Activated CD4-positive, alpha-beta T cell treated with anti-CD3 and anti-CD28 coated beads, Interleukin-2, amount 50 U/mL, for 1 hour (primary cell): ENCODE measurements around the gene MARCHF5.
"Not testable (repeated sequence)": the region's sequence is repeated elsewhere in the genome, so short reads cannot be mapped to it uniquely, and the experiment has no call there.

ENCODE experiments used
- DNase-seq: peaks from one replicate; pipeline ENCODE4 v3.0.0-alpha.2; 2020

The MARCHF5 gene

GRCh38 chr10:92305133-92306072 is 14.4 kb downstream of the MARCHF5 start:
- DNase-seq: no peak

DNA sequence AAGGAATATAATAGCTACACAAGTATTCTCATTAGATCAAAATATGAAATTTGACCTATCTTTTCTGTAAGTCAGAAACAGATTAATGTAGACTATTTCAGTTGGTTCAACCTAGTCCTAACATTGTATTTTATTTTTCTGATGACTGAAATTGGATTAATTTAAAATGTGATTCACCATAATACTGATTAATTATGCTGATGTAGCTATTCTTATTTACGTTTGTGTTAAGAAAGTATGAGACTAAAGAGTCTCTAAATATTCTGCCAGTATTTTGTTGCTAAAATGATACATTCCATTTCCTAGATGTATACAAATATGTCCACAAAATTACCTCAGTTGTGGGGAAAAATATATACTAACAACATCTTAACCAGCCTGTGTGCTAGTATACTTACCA is 18.3 kb downstream of the MARCHF5 start:
- no peak for DNase-seq

GRCh38 chr10:92313750-92314149 is 22.8 kb downstream of the MARCHF5 start:
- no peak for DNase-seq

GRCh38 chr10:92316610-92317009 is 25.6 kb downstream of the MARCHF5 start:
- no peak for DNase-seq

DNA sequence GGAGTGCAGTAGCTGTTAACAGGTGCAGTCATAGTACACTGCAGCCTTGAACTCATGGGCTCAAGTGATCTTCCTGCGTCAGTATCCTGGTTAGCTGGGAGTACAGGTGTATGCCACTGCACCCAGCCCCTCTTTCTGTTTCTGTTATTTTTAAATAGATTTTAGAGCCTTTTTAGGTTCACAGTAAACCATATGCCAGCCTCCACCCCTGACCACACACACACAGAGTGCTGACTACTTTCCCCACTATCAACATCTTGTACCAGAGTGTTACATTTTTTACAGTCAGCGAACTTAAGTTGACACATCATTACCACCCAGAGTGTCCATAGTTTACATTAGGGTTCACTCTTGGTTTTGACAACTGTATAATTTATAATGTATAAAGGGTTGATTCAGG is 32.1 kb downstream of the MARCHF5 start:
- DNase-seq: no peak

DNA sequence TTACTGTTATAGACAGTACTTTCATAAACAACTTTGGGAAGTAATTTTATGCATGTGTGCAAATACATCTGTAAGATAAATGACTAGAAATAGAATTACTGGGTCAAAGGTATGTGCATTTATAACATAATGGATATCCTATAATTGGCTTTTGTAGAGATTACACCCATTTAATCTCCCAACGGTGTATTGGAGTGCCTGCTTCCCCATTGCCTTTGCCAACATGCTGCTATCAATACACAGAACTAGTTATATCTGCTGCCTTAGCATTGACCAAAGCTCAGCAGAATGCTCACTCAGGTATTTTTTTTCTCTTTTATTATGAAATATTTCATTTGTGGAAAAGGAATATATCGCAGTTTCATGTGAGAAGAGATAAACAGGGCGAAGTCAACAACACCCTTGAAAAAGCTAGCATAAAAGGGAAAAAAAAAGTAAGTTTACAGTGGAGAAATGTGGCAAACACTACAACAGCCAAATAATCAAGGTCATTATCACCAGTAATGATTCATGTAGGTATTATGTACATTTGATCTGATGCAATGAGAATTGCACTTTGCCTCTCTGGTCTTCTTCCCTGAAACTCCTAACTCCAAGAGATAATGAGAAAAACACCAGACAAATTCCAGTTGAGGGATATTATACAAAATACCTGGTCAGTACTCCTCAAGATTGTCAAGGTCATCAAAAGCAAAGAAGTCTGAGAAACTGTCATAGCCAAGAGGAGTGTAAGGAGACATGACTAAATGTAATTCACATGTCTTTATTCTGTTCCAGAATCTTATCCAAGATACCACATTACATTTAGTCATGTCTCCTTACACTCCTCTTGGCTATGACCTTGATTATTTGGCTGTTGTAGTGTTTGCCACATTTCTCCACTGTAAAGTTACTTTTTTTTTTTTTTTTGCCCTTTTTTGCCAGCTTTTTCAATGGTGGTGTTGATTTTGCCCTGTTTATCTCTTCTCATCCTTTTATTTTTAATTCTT is 36.8 kb downstream of the MARCHF5 start:
- no peak for DNase-seq

DNA sequence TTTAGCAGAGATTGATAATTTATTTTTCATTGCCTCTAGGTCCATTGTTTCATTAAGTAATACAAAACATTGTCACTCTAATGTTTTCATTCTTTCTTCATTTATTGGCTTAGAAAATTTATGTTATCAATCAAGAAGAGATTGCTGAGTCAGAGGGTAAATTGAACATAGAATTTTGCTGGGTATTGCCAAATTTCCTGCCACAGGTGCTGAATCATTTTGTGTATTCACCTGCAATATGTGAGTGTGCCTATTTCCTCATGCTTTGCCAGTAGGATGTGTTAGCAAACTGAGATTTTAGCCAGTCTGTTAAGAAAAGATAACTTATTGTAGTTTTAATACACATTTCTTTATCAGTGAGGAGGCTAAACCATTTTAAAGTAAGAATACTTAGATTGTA is 38.0 kb downstream of the MARCHF5 start:
- DNase-seq: no peak

DNA sequence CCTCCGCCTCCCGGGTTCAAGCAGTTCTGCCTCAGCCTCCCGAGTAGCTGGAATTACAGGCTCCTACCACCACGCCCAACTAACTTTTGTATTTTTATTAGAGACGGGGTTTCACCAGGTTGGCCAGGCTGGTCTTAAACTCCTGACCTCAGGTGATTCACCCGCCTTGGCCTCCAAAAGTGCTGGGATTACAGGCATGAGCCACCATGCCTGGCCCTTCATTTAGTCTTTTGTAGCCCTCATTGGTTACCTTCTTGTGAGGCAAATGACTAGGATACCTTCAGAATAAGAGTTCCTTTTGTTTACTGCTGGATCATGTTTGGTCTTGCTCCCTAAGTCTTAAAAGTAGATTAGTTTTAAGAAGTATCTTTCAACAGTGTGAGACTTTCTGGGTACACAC is 39.0 kb downstream of the MARCHF5 start:
- not testable (repeated sequence) for DNase-seq

- DNase-seq: no peak
These were observed 51.8 kb downstream of the MARCHF5 start for GRCh38 chr10:92342796-92343195.

DNA sequence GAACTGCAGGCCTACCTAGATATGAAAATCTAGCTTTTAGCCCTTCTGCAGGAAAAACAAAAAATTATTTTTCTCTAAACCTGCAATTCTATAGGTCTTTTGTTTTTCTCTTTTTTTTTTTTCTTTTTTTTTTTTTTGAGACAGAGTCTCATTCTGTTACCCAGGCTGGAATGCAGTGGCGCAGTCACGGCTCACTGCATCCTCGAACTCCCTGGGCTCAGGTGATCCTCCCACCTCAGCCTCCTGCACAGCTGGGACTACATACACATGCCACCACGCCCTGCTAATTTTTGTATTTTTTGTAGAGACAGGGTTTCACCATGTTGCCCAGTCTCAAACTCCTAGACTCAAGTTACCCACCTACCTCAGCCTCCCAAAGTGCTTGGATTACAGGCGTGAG is 54.6 kb downstream of the MARCHF5 start:
- DNase-seq: not testable (repeated sequence)

GRCh38 chr10:92347035-92347676 is 56.2 kb downstream of the MARCHF5 start:
- not testable (repeated sequence) for DNase-seq

GRCh38 chr10:92350411-92350810 is 59.4 kb downstream of the MARCHF5 start:
- no peak for DNase-seq

DNA sequence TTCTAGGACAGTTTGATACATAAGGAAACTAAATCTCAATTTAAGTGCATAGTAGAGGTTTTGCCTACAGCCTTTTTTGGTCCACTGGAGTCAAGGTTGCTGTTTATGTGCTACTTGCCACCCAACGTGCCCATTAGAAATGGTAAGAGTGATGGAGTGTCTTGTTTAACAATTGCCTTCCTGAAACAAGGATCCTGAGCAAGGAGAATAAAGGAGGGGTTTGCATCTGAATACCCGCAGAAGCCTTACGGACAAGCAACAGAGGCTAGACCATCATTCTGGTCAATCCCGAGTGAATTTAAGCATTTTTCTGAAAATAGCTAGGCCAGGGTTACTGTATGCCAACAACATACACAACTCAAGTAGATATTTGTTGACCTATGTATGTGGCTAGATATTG is 63.6 kb downstream of the MARCHF5 start:
- no peak for DNase-seq

GRCh38 chr10:92356041-92356440 is 65.1 kb downstream of the MARCHF5 start:
- DNase-seq: no peak

DNA sequence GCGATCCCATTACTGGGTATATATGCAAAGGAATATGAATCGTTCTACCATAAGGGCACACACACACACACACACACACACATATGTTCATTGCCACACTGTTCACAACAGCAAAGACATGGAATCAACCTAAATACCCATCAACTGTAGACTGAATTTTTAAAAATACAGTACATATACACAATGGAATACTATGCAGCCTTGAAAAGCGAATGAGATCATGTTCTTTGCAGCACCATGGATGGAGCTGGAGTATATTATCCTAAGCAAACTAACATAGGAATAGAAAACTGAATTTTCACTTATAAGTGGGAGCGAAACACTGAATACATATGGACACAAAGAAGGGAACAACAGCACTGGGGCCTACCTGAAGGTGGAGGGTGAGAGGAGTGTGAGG is 72.5 kb downstream of the MARCHF5 start:
- DNase-seq: no peak

DNA sequence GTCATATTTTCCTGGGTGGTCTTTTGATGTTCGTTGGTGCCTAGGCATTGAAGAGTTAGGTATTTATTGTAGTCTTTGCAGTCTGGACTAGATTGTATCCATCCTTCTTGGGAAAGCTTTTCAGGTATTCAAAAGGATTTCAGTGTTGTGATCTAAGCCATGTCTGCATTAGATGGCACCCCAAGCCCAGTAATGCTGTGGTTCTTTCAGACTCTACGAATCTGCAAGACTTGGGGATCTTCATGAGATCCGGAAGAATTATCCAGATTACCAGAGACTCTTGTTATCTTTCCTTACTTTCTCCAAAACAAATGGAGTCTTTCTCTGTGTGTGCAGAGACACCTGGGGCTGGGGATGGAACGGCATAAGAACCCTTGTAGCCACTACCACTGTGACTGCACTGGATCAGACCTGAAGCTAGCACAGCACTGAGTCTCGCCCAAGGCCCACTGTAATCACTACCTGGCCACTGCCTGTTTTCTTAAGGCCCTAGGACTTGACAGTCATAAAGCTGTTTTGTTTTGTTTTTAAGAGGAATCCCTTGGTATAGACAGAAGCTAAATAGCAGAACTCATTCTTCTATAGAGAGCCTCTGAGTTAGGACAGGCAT is 75.5 kb downstream of the MARCHF5 start:
- DNase-seq: no peak

GRCh38 chr10:92377962-92378361 is 87.0 kb downstream of the MARCHF5 start:
- DNase-seq: no peak

DNA sequence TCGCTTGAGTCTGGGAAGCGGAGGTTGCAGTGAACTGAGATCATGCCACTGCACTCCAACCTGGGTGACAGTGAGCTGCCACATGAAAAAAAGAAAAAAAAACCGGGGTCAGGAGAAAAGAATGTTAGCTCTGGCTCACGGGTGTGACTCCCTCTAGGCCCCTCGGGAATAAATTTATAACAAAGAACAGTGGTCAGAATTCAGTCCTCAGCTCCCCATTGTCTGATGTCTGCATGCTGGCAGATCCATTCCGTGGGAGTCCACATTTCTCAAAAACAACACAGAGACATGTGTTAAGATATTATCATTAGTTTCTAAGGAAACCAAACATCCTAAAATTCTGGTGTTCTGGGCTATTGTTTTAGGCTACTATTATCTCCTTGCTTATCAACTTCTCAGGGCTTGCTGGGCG is 90.6 kb downstream of the MARCHF5 start:
- no peak for DNase-seq

DNA sequence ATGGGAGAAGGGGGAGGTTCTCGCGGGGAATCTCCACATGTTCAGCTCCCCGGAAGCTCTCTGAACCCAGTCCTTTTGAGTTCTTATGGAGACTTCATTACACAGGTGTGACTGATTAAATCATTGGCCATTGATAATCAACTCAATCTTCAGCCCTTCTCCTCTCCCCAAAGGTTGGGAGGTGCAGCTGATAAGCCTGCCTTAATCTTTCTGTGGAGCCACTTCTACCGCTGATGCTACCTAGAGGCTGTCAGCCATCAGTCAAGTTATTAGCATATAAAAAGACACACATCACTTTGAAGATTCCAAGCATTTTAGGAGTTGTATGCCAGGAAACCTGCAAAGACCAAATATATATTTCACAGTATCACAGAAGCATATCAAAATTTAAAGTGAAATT is 91.7 kb downstream of the MARCHF5 start:
- no peak for DNase-seq

DNA sequence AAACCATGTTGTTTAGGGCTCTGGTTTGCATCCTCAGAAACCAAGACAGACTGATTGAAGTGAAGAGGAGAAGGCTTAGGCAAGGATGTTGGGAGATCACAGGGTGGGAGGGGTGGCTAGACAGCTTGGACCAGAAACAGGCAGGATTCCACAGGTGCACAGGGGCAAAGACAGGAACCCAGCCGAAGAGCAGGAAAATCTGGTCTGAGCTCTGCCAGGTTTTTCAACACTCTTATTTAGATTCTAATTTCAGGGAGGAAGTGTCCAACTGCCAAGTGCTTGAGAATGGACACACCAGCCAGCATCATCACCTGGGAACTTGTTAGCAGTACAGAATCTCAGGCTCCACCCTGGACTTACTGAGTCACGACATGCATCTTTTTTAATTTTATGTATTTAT is 93.8 kb downstream of the MARCHF5 start:
- no peak for DNase-seq

DNA sequence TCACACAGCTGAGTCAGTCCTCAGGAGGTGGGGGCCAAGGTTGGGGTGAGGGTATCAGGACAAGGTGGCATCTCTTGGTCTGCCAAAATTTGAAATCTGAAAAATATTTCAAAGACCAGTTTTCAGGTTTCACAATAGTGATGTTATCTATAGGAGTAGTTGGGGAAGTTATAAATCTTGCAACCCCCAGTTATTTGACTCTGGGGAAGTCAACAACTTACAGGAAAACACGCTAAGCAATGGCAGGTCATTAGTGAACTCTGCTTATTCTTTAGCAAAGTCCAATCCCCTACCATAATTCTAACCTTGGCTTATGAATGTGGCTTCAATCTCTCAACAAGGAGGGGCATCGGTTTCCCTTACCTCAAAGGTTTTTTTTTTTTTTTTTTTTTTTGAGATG is 94.9 kb downstream of the MARCHF5 start:
- no peak for DNase-seq

- no peak for DNase-seq
These were observed 96.4 kb downstream of the MARCHF5 start for GRCh38 chr10:92387289-92387940.
